SH-SY5Y (cell line): Measurements from ENCODE around the gene PCDHGA3.

Experiments used
- GATA2 ChIP-seq: IDR thresholded peaks from 2 replicates; pipeline ENCODE4 v1.6.1; 2011; ENCODE audit warnings: mild to moderate bottlenecking, low read depth, low read length
- GATA3 ChIP-seq: IDR thresholded peaks from 2 replicates; pipeline ENCODE4 v1.6.1; 2011; ENCODE audit warnings: low read depth, mild to moderate bottlenecking, low read length, moderate library complexity

The PCDHGA3 gene

GRCh38 chr5:141343242-141343952, at the start of gene PCDHGA3:
Gene PCDHGA3 (plus strand): TSS chr5:141343829. CDS start chr5:141344034, 205 bp downstream.
- TF ChIP-seq GATA3 (no peak), GATA2 (no peak)

GRCh38 chr5:141298376-141298775, 45.3 kb upstream of the PCDHGA3 start:
- TF ChIP-seq GATA3 (no peak), GATA2 (no peak)

GRCh38 chr5:141303756-141304155, 39.9 kb upstream of the PCDHGA3 start, which contains the start of gene SLC25A2:
Gene SLC25A2 (minus strand): TSS chr5:141304049. CDS start chr5:141303865, 184 bp downstream.
- no peak for TF ChIP-seq GATA3
- no peak for TF ChIP-seq GATA2

- no peak for TF ChIP-seq GATA3
- no peak for TF ChIP-seq GATA2
Measured at GRCh38 chr5:141306630-141307029, 37.0 kb upstream of the PCDHGA3 start.

- TF ChIP-seq GATA2: no peak
- no peak for TF ChIP-seq GATA3
Measured at GRCh38 chr5:141313711-141314110, 29.9 kb upstream of the PCDHGA3 start.

- TF ChIP-seq GATA2: no peak
- no peak for TF ChIP-seq GATA3
Measured at GRCh38 chr5:141319202-141319601, 24.4 kb upstream of the PCDHGA3 start.

- TF ChIP-seq GATA2: no peak
- TF ChIP-seq GATA3: no peak
Measured at GRCh38 chr5:141319699-141320098, 23.9 kb upstream of the PCDHGA3 start.

GRCh38 chr5:141320225-141321169, 23.1 kb upstream of the PCDHGA3 start, which contains the start of gene TAF7:
Gene TAF7 (minus strand): TSS chr5:141320784. CDS start chr5:141320044, 740 bp downstream.
- TF ChIP-seq GATA3 (no peak), GATA2 (no peak)

- TF ChIP-seq GATA2 (no peak), GATA3 (no peak)
Measured at GRCh38 chr5:141322261-141322660, 21.4 kb upstream of the PCDHGA3 start.

GRCh38 chr5:141326088-141326854, 17.4 kb upstream of the PCDHGA3 start:
- TF ChIP-seq GATA2 (no peak), GATA3 (no peak)

GRCh38 chr5:141328231-141328630, 15.4 kb upstream of the PCDHGA3 start:
- TF ChIP-seq GATA2 (no peak), GATA3 (no peak)

GRCh38 chr5:141330299-141331080, 13.1 kb upstream of the PCDHGA3 start, which contains the start of gene PCDHGA1:
Gene PCDHGA1 (plus strand): TSS chr5:141330514.
- TF ChIP-seq GATA3 (no peak), GATA2 (no peak)

GRCh38 chr5:141338538-141339306, 4.9 kb upstream of the PCDHGA3 start, which contains the start of gene PCDHGA2:
Gene PCDHGA2 (plus strand): TSS chr5:141338760.
- TF ChIP-seq GATA3 (no peak), GATA2 (no peak)
